ENCODE results near the gene GGTLC2.

DNA sequence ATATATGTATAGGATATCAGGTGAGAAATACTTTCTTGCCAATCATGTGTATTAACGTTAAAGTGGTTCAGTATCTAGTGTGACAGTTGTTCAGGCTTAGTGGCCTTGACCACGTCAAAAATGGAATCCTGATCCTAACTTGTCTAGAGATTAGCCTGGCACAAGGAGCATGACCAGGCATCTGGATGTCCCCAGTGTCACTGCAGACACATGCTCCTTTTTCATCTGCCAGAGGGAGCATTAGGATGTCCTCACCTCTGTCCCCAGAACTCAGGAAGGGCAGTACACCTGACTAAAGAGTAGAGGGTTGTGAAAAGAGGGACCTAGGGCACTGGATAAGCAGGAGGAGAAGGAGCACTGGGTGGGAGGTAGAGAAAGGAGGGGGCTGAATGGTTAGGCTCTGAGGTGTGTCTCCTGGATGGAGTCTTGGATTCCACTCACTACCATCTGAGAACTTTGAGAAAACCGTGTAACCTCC lies 40.9 kb upstream of the GGTLC2 start:
- TF ChIP-seq, protein P1, sequence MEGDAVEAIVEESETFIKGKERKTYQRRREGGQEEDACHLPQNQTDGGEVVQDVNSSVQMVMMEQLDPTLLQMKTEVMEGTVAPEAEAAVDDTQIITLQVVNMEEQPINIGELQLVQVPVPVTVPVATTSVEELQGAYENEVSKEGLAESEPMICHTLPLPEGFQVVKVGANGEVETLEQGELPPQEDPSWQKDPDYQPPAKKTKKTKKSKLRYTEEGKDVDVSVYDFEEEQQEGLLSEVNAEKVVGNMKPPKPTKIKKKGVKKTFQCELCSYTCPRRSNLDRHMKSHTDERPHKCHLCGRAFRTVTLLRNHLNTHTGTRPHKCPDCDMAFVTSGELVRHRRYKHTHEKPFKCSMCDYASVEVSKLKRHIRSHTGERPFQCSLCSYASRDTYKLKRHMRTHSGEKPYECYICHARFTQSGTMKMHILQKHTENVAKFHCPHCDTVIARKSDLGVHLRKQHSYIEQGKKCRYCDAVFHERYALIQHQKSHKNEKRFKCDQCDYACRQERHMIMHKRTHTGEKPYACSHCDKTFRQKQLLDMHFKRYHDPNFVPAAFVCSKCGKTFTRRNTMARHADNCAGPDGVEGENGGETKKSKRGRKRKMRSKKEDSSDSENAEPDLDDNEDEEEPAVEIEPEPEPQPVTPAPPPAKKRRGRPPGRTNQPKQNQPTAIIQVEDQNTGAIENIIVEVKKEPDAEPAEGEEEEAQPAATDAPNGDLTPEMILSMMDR (conservative IDR thresholded peaks at IDR 0.05 in 1 of 2, IDR thresholded peaks at IDR 0.05 in 1 of 2; ENCODE audit: extremely low read depth in 1 of 2, insufficient read depth in 1 of 2, low read depth in 1 of 2, low read length in 2 of 2), result no peak
- TF ChIP-seq EZH2 (IDR thresholded peaks at IDR 0.05; ENCODE audit: borderline replicate concordance, low read length), result no peak

Data from mammary epithelial cell (primary cell).